Glutamatergic neuron (in vitro differentiated cells): ENCODE data around the gene ABCF1. TPM values are rescaled to one million over a fixed set of nuclear protein-coding genes. Genes with fewer than 3 reads are reported as not detected.
"Not testable (repeated sequence)": the region's sequence is repeated elsewhere in the genome, so short reads cannot be mapped to it uniquely, and the experiment has no call there.

Experiments used
- DNase-seq: peaks from one replicate; pipeline ENCODE4 v3.0.0; 2022
- H3K27ac Mint-ChIP-seq: one replicate; pipeline ENCODE4 v1.8.0; 2020; ENCODE audit warnings: mild to moderate bottlenecking, mixed read lengths, inconsistent platforms; ENCODE audit not compliant: unreplicated experiment
- H3K27me3 Mint-ChIP-seq: one replicate; pipeline ENCODE4 v1.8.0; 2020; ENCODE audit warnings: mild to moderate bottlenecking, moderate library complexity, mixed read lengths, inconsistent platforms; ENCODE audit not compliant: unreplicated experiment
- H3K36me3 Mint-ChIP-seq: one replicate; pipeline ENCODE4 v1.8.0; 2020; ENCODE audit warnings: mild to moderate bottlenecking, mixed read lengths, inconsistent platforms; ENCODE audit not compliant: unreplicated experiment
- H3K4me1 Mint-ChIP-seq: one replicate; pipeline ENCODE4 v1.8.0; 2020; ENCODE audit warnings: mild to moderate bottlenecking, low read depth, mixed read lengths, inconsistent platforms; ENCODE audit not compliant: unreplicated experiment
- H3K4me3 Mint-ChIP-seq: one replicate; pipeline ENCODE4 v1.8.0; 2020; ENCODE audit warnings: mild to moderate bottlenecking, mixed read lengths, inconsistent platforms; ENCODE audit not compliant: unreplicated experiment
- H3K9me3 Mint-ChIP-seq: one replicate; pipeline ENCODE4 v1.8.0; 2020; ENCODE audit warnings: mild to moderate bottlenecking, moderate library complexity, mixed read lengths, inconsistent platforms; ENCODE audit not compliant: unreplicated experiment
- CTCF ChIP-seq: fragments of 200-600 bp; sonication (generic); IDR thresholded peaks from one replicate; pipeline ENCODE4 v1.5.0; 2021; ENCODE audit not compliant: partially characterized antibody, unreplicated experiment
- long read RNA-seq: library from polyadenylated mRNA; unstranded; transcript quantifications from one replicate; pipeline ENCODE4 v2.0.0, GENCODE V29; 2020; ENCODE audit not compliant: unreplicated experiment
- total RNA-seq: library from RNA; stranded (reverse); fragmentation: NEBNext Ultra II Directional; extraction: Animal tissue kit (Norgen Biotek cat#: 25700); gene quantifications from one replicate; pipeline ENCODE4 v1.2.1, GENCODE V29; 2021; ENCODE audit not compliant: unreplicated experiment

ABCF1 gene
- 62.7 TPM for total RNA-seq
- long read RNA-seq, partial matches to known transcripts, result 7 of 19 reads
- long read RNA-seq, other reads (novel, unspliced or antisense), result 8 of 19 reads

DNA sequence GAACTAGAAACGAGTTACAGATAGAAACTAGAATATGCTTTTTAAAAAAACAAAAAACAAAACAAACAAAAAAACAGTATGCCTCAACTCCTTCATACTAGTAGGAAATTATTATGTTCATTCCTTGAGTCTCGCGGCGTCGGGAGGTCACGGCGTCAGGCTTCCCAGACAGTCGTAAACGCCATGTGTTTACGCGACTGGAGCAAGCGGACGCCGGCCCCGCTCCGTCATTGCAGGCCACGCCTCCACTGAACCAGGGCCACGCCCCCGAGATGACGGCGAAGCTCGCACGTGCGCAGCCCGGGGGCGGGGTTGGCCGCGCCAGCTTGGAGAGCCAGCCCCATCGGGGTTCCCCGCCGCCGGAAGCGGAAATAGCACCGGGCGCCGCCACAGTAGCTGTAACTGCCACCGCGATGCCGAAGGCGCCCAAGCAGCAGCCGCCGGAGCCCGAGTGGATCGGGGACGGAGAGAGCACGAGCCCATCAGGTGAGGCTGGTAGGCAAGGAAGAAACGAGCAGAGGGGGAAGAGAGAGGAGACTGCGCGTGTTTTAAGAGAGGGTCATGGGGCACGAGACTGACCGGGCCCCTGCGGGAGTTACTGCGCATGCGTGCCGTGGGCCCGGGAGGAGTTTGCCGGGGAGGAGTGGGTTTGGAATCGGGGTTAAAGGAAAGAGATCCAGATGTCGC is at the start of gene ABCF1:
Gene ABCF1, plus strand, starts transcription at position 368 of the 687 bp plus-strand sequence. Its CDS starts 46 bp downstream, at position 414.
- H3K27ac Mint-ChIP-seq, result peak within 1 kb of the TSS; percentile 91
- H3K36me3 Mint-ChIP-seq, result no peaks in the 10 kb centered on the region
- peak; percentile 100 for DNase-seq
- H3K4me1 Mint-ChIP-seq, result peaks cover 19% of the 10 kb centered on the region
- peak within 1 kb of the TSS; percentile 98 for H3K4me3 Mint-ChIP-seq
- H3K9me3 Mint-ChIP-seq, result peaks cover 9% of the 10 kb centered on the region
- H3K27me3 Mint-ChIP-seq, result peaks cover 4% of the 10 kb centered on the region
- TF ChIP-seq CTCF, result no peak

GRCh38 chr6:30521952-30522351 is 49.3 kb upstream of the ABCF1 start:
- not testable (repeated sequence) for H3K36me3 Mint-ChIP-seq, H3K4me1 Mint-ChIP-seq

DNA sequence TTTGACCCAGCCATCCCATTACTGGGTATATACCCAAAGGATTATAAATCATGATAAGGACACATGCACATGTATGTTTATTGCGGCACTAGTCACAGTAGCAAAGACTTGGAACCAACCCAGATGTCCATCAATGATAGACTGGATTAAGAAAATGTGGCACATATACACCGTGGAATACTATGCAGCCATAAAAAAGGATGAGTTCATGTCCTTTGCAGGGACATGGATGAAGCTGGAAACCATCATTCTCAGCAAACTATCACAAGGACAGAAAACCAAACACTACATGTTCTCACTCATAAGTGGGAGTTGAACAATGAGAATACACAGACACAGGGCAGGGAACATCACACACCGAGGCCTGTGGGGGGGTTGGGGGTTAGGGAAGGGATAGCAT is 44.8 kb upstream of the ABCF1 start:
- H3K36me3 Mint-ChIP-seq, H3K27me3 Mint-ChIP-seq, H3K4me1 Mint-ChIP-seq, H3K4me3 Mint-ChIP-seq, H3K9me3 Mint-ChIP-seq, DNase-seq, H3K27ac Mint-ChIP-seq: not testable (repeated sequence)

More at GRCh38 chr6:30521952-30522351, 49.3 kb upstream of the ABCF1 start:
- DNase-seq, H3K27ac Mint-ChIP-seq, H3K27me3 Mint-ChIP-seq, H3K9me3 Mint-ChIP-seq, H3K4me3 Mint-ChIP-seq: not testable (repeated sequence)

DNA sequence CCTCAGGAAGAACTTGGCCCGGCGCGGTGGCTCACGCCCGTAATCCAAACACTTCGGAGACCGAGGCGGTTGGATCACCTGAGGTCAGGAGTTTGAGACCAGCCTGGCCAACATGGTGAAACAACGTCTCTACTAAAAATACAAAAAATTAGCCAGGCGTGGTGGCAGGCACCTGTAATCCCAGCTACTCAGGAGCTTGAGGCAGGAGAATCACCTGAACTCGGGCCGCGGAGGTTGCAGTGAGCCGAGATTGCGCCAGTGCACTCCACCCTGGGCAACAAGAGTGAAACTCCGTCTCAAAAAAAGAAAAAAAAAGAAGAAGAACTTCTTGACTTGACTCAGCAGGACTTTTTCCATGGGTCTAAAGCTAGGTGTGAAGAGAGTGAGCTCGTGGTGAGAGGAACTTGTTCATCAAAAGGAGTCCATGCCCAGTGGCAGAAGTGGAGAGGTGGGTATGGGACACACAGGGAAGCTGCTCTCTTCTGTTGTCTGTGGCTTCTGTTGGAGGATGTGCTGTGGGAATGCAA is 41.8 kb upstream of the ABCF1 start:
- H3K4me3 Mint-ChIP-seq, H3K27ac Mint-ChIP-seq, H3K9me3 Mint-ChIP-seq, H3K36me3 Mint-ChIP-seq, H3K4me1 Mint-ChIP-seq, DNase-seq, H3K27me3 Mint-ChIP-seq: not testable (repeated sequence)

- Mint-ChIP-seq H3K27ac (no peak overlapping the region), H3K4me1 (peaks cover 6% of the 10 kb centered on the region), H3K9me3 (peaks cover 3% of the 10 kb centered on the region), H3K27me3 (peaks cover 5% of the 10 kb centered on the region), H3K36me3 (peaks cover 5% of the 10 kb centered on the region), H3K4me3 (no peak overlapping the region)
- no peak for DNase-seq
- no peak for TF ChIP-seq CTCF
Measured at GRCh38 chr6:30530014-30530413, 41.2 kb upstream of the ABCF1 start.

DNA sequence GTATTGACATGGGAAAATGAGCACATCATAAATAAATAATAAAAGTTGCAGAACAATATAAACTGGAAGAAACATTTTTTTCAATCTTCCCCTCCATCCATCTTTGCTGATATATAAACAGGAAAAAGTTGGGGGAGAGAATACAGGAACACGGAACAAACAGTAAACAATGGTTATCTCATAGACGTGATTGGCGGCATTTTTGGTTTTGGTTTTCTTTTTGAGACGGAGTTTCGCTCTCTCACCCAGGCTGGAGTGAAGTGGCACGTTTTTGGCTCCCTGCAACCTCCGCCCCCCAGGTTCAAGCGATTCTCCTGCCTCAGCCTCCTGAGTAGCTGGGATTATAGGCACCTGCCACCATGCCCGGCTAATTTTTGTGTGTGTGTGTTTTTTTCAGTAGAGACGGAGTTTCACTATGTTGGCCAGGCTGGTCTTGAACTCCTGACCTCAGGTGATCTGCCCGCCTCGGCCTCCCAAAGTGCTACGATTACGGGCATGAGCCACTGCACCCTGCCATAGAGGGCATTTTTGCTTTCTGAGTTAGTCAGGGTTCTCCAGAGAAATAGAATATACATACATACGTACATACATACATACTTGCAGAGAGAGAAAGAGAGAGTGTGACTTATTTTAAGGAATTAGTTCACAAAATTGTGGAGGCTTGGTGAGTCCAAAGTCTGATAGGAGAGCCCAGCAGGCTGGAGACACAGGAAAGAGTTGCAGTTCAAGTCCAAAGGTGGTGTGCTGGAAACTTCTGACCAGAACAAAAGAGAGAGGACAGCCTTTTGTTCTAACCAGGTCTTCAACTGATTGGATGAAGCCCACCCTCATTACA is 37.6 kb upstream of the ABCF1 start:
- no peak for DNase-seq
- Mint-ChIP-seq H3K27ac (no peak overlapping the region), H3K4me3 (no peak overlapping the region), H3K36me3 (no peaks in the 10 kb centered on the region), H3K27me3 (peaks cover 2% of the 10 kb centered on the region), H3K9me3 (no peaks in the 10 kb centered on the region), H3K4me1 (no peaks in the 10 kb centered on the region)
- no peak for TF ChIP-seq CTCF
